Retinal pigment epithelial cell (primary cell): ENCODE data around the gene NKIRAS1.
"Not testable (repeated sequence)": the region's sequence is repeated elsewhere in the genome, so short reads cannot be mapped to it uniquely, and the experiment has no call there.

ENCODE experiments used
- DNase-seq: peaks from one replicate; pipeline ENCODE4 v3.0.0-alpha.2; 2010; ENCODE audit warnings: low read depth
- H3K4me3 ChIP-seq: 2 replicates; pipeline ENCODE4 v1.5.1; 2011; ENCODE audit warnings: mild to moderate bottlenecking, low read length, control low read depth, moderate library complexity
- CTCF ChIP-seq: conservative IDR thresholded peaks from 2 replicates; pipeline ENCODE4 v1.5.1; 2011; ENCODE audit warnings: low read depth, low read length, control low read depth, inconsistent platforms

The NKIRAS1 gene

GRCh38 chr3:23916152-23916885 is 471 bp downstream of the NKIRAS1 start:
- TF ChIP-seq CTCF, result no peak
- peak overlapping the region; percentile 72 for H3K4me3 ChIP-seq
- no peak for DNase-seq

DNA sequence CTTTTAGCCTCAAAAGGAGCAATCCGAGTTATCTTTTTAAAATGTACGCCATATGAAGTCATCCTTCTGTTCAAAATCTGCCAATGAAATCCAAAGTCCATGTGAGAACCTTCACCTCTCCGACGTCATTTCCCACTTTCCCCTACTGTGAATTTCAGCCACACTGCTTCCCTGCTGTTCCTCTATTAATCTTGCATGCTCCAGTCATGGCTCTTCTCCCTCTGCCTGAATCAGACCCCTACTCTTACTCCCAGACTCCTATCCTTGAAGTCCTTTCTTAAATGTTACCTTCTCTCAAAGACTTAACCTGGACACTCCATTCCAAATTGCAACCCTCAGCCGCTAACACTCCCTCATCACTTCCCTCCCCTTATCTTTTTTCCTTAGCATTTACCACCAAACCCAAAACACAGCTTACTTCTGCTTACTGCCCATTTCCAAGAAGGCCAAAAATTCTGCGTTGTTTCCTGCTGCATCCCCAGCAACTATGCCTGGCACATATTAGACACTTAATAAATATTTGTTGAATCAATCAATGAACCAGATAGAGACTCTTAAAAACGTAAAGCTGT is 1.2 kb downstream of the NKIRAS1 start:
- H3K4me3 ChIP-seq, result peak overlapping the region; percentile 72
- no peak for TF ChIP-seq CTCF
- no peak for DNase-seq

- DNase-seq, result no peak
- no peak overlapping the region for H3K4me3 ChIP-seq
- no peak for TF ChIP-seq CTCF
Observed at GRCh38 chr3:23913873-23914743, 2.7 kb downstream of the NKIRAS1 start.

DNA sequence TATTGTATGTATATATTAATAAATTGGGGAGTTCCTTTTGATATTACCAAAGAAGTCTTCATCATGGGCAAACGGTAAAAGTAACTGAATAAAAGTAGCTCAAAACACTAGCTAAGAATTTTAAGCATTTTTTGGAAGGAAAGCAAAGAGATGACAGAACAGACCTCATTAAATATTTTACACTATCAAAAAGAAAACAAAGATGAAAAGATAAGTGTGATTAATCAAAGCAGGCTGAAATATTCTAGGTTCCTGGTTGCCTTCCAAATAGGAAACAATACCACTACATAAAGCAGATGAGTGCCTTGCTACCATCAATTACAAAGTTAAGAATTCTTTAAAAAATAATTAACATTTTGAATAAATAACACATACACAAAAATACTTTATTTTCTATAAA is 3.6 kb downstream of the NKIRAS1 start:
- no peak for TF ChIP-seq CTCF
- no peak overlapping the region for H3K4me3 ChIP-seq
- DNase-seq, result no peak

DNA sequence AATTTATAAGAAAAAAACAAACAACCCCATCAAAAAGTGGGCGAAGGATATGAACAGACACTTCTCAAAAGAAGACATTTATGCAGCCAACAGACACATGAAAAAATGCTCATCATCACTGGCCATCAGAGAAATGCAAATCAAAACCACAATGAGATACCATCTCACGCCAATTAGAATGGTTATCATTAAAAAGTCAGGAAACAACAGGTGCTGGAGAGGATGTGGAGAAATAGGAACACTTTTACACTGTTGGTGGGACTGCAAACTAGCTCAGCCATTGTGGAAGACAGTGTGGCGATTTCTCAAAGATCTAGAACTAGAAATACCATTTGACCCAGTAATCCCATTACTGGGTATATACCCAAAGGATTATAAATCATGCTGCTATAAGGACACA is 4.5 kb downstream of the NKIRAS1 start:
- DNase-seq, H3K4me3 ChIP-seq: not testable (repeated sequence)

DNA sequence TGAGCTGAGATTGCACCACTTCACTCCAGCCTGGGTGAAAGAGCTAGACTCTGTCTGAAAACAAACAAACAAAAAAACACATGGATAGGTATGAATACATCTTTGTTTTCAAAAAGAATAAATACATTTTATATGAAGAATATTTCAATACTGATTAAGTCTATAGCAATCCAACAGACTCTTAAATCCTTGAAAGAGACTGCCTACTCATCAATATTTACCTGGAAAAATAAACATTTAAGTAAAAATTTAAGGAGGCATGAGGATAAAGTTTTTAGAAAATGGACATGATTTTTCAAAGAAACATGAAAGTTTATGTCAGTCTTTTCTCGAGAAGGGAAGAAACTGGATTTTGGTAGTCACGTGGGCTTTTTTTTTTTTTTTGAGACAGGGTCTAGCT is 5.4 kb downstream of the NKIRAS1 start:
- no peak for TF ChIP-seq CTCF
- DNase-seq, result no peak

GRCh38 chr3:23909341-23909740 is 7.4 kb downstream of the NKIRAS1 start:
- DNase-seq, result no peak
- TF ChIP-seq CTCF, result no peak

More for the DNA sequence above, 5.4 kb downstream of the NKIRAS1 start:
- H3K4me3 ChIP-seq, result no peak overlapping the region

More at GRCh38 chr3:23909341-23909740, 7.4 kb downstream of the NKIRAS1 start:
- H3K4me3 ChIP-seq, result no peak overlapping the region
